ENCODE data around the gene SAP25. TPM values are rescaled to one million over a fixed set of nuclear protein-coding genes. Genes with fewer than 3 reads are reported as not detected.

SAP25 gene
- total RNA-seq, 6 donors from 2014 or later: 1.2 to 18.9 (median 12.7) TPM

DNA sequence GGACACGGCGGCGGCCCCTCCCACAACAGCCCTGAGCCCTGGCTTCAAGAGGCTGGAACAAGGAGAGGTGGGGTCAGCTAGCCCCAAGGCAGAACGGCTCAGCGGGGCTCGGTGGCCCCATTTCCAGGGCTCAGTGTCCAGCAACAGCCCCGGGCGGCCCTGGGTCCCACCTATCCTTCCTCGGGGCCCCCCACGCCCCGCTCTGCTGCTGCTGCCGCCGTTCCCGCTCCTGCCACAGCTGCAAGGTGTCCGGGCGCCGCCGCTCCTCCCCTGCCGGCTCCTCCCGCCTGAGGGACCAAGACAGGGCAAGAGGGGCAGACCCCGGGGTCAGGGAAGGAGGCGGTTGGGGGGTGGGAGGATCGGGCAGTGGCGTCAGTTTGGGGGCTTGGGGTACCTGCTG is 3.4 kb upstream of the SAP25 start:
- ATAC-seq (ENCODE audit: low FRiP score in 2 of 2) (no peak), DNase-seq (no peak)
- Histone ChIP-seq H3K9me3 (no peaks in the 10 kb centered on the region), H3K4me1 (peaks cover 4 to 15% (median 6%) of the 10 kb centered on the region in 4 donors), H3K36me3 (peaks cover 58 to 98% (median 92%) of the 10 kb centered on the region in 4 donors), H3K27ac (no peak overlapping the region), H3K4me3 (no peak overlapping the region), H3K27me3 (no peaks in the 10 kb centered on the region)
- WGBS, 2 donors: 93 to 94% methylated on average over 8 to 24 of the region's 24 CpGs
- TF ChIP-seq POLR2AphosphoS5 (IDR thresholded peaks at IDR 0.05) (no peak), POLR2A (IDR thresholded peaks at IDR 0.05) (no peak), EP300 (IDR thresholded peaks at IDR 0.05) (no peak), CTCF (IDR thresholded peaks at IDR 0.05) (no peak)

DNA sequence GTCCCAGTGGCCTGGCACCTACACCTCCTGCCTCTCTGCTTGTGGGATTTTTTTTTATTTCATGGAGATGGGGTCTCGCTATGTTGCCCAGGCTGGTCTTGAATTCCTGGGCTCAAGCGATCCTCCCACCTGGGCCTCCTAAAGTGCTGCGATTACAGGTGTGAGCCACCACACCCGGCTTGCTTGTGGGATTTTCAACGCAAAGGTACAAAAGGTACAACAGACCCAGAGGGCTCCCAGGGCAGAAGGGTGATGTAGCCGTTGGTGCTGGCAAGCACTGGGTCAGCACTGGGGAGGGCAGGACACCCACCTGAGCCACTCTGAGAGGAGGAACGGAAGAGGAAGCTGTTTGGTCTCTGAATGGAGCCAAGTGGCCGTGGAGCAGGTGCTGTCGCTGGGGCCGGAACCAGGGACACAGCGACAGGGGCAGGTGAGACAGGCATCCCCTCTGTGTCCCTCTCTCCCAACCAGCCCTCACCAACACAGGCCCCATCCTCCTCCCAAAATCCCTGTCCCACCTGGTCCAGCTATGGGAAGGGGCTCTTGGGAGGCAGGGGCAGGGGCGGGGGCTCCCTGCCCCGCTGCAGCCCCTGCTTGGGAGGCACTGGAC is 2.8 kb upstream of the SAP25 start:
- Histone ChIP-seq H3K36me3 (peaks cover 52 to 93% (median 86%) of the 10 kb centered on the region in 4 donors), H3K9me3 (no peaks in the 10 kb centered on the region)
- WGBS, 2 donors: 80 to 97% methylated on average over 5 to 13 of the region's 13 CpGs

GRCh38 chr7:100575746-100576383 is 2.2 kb upstream of the SAP25 start:
- no peaks in the 10 kb centered on the region for H3K27me3 ChIP-seq
- peaks cover 0 to 9% (median 0%) of the 10 kb centered on the region in 4 donors for H3K4me1 ChIP-seq
- H3K27ac ChIP-seq: no peak overlapping the region
- no peak overlapping the region for H3K4me3 ChIP-seq
- WGBS, 2 donors: 91 to 96% methylated on average over 9 to 15 of the region's 17 CpGs
- no peak for TF ChIP-seq EP300 (IDR thresholded peaks at IDR 0.05)
- no peak for TF ChIP-seq POLR2A (IDR thresholded peaks at IDR 0.05)
- no peak for TF ChIP-seq POLR2AphosphoS5 (IDR thresholded peaks at IDR 0.05)
- TF ChIP-seq CTCF (IDR thresholded peaks at IDR 0.05): no peak
- H3K36me3 ChIP-seq: peaks cover 46 to 87% (median 79%) of the 10 kb centered on the region in 4 donors
- ATAC-seq (ENCODE audit: low FRiP score in 2 of 2) (no peak), DNase-seq (no peak)
- no peaks in the 10 kb centered on the region for H3K9me3 ChIP-seq

More for the DNA sequence above, 2.8 kb upstream of the SAP25 start:
- DNase-seq (no peak), ATAC-seq (ENCODE audit: low FRiP score in 2 of 2) (no peak)
- H3K4me1 ChIP-seq: peaks cover 0 to 9% (median under 1%) of the 10 kb centered on the region in 4 donors
- no peak overlapping the region for H3K4me3 ChIP-seq
- H3K27me3 ChIP-seq: no peaks in the 10 kb centered on the region
- no peak overlapping the region for H3K27ac ChIP-seq
- TF ChIP-seq CTCF (IDR thresholded peaks at IDR 0.05) (no peak), POLR2AphosphoS5 (IDR thresholded peaks at IDR 0.05) (no peak), EP300 (IDR thresholded peaks at IDR 0.05) (no peak), POLR2A (IDR thresholded peaks at IDR 0.05) (no peak)

DNA sequence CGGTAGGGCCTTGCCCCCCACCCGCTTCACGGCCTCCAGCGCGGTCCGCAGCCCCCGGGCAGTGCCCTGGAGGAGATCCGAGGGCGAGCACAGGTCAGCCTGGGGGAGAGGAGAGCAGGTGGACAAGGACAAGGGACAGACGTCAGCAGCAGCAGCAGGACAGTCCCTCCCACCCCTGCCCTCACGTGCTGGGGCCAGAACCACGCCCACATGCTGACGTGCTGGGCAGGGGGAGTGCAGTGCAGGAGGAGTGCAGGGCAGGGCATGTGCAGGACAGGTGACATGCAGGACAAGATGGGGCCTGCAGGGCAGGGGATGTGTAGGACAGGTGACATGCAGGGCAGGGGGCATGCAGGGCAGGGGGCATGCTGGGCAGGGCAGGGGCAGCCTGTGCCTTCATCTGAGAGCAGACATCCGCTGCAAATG is 1.5 kb upstream of the SAP25 start:
- Histone ChIP-seq H3K27me3 (no peaks in the 10 kb centered on the region), H3K36me3 (peaks cover 44 to 81% (median 76%) of the 10 kb centered on the region in 4 donors), H3K27ac (no peak overlapping the region), H3K9me3 (no peaks in the 10 kb centered on the region), H3K4me3 (no peak overlapping the region), H3K4me1 (peaks cover 3 to 13% (median 4%) of the 10 kb centered on the region in 4 donors)
- DNase-seq (no peak), ATAC-seq (ENCODE audit: low FRiP score in 2 of 2) (no peak)
- 85 to 88% methylated on average over 10 to 14 of the region's 14 CpGs for WGBS, 2 donors
- TF ChIP-seq EP300 (IDR thresholded peaks at IDR 0.05) (no peak), POLR2AphosphoS5 (IDR thresholded peaks at IDR 0.05) (no peak), POLR2A (IDR thresholded peaks at IDR 0.05) (no peak), CTCF (IDR thresholded peaks at IDR 0.05) (no peak)
